Stimulated activated CD4-positive, alpha-beta T cell treated with anti-CD3 and anti-CD28 coated beads, TNF-alpha, amount 100 ng/mL, for 4 hours (primary cell): ENCODE data around the gene SPATA33.
A peak's percentile ranks its signal among the peaks of the same experiment; 100 is the strongest.

Source experiments
- DNase-seq, 3 experiments: peaks; one replicate each; pipeline ENCODE4 v3.0.0-alpha.2; 2020; ENCODE audit warnings: low read depth in 3 of 3

The SPATA33 gene

GRCh38 chr16:89657442-89658220, at the start of gene SPATA33, which contains the start of gene CHMP1A:
Gene SPATA33, plus strand, starts transcription at chr16:89657836. Its CDS starts 76 bp downstream, at chr16:89657912.
Gene CHMP1A, minus strand, starts transcription at chr16:89657708. Its CDS starts 120 bp downstream, at chr16:89657588.
- DNase-seq = peak; percentile 85 to 89 (median 87)

GRCh38 chr16:89607937-89608740, 49.5 kb upstream of the SPATA33 start:
- DNase-seq = no peak

GRCh38 chr16:89610108-89610453, 47.6 kb upstream of the SPATA33 start:
- DNase-seq = no peak

- DNase-seq = no peak
Observed at GRCh38 chr16:89612415-89613166, 45.0 kb upstream of the SPATA33 start.

- DNase-seq = no peak
Observed at GRCh38 chr16:89613231-89613953, 44.2 kb upstream of the SPATA33 start, which contains the start of gene DPEP1. Gene DPEP1, plus strand, starts transcription at chr16:89613642. Its CDS starts 16,769 bp downstream, at chr16:89630411.

GRCh38 chr16:89613954-89614459, 43.6 kb upstream of the SPATA33 start:
- no peak for DNase-seq

- no peak for DNase-seq
Observed at GRCh38 chr16:89615176-89615575, 42.5 kb upstream of the SPATA33 start.

- no peak for DNase-seq
Observed at GRCh38 chr16:89615596-89616090, 42.0 kb upstream of the SPATA33 start.

GRCh38 chr16:89616623-89617022, 41.0 kb upstream of the SPATA33 start:
- DNase-seq = no peak

- DNase-seq = no peak
Observed at GRCh38 chr16:89617036-89617435, 40.6 kb upstream of the SPATA33 start.

GRCh38 chr16:89618109-89618998, 39.3 kb upstream of the SPATA33 start:
- no peak for DNase-seq

- no peak for DNase-seq
Observed at GRCh38 chr16:89619840-89620239, 37.8 kb upstream of the SPATA33 start.

GRCh38 chr16:89620406-89620841, 37.2 kb upstream of the SPATA33 start:
- DNase-seq = no peak

GRCh38 chr16:89621136-89621697, 36.4 kb upstream of the SPATA33 start:
- no peak for DNase-seq

GRCh38 chr16:89621698-89622409, 35.8 kb upstream of the SPATA33 start:
- no peak for DNase-seq

- no peak for DNase-seq
Observed at GRCh38 chr16:89623511-89624261, 34.0 kb upstream of the SPATA33 start.

- no peak for DNase-seq
Observed at GRCh38 chr16:89624777-89625761, 32.6 kb upstream of the SPATA33 start.
